Measurements from ENCODE around the gene ARL17B.
"Not testable (repeated sequence)": the region's sequence is repeated elsewhere in the genome, so short reads cannot be mapped to it uniquely, and the experiment has no call there.

The ARL17B gene

DNA sequence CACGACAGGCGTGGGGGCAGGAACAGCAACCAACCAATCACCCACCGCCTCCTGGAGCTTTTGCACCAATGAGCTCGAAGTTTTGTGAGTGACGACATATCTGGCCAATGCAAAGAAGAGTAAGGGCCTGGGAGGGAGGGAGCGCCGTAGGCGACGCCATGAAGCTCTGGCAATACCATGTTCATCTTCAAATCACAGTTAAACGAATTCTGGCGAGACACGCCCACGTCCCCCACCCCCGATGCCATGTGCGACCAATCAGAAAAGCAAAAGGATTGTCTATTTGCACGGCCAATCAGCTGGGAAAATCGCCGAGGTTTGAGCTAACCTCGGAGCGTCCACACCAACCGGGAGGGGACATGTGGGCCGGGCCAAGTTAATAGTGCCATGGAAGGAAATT is at the start of gene ARL17B:
Gene ARL17B (minus strand): TSS at position 12 of the 400 bp plus-strand sequence. CDS start 3,369 bp downstream, outside the sequence.
- not testable (repeated sequence) for DNase-seq (ENCODE audit: low read depth)

GRCh38 chr17:46409864-46410263 is 48.3 kb upstream of the ARL17B start:
- not testable (repeated sequence) for DNase-seq (ENCODE audit: low read depth)

- DNase-seq (ENCODE audit: low read depth), result not testable (repeated sequence)
Observed at GRCh38 chr17:46407155-46407554, 45.6 kb upstream of the ARL17B start.

- DNase-seq (ENCODE audit: low read depth), result not testable (repeated sequence)
Observed at GRCh38 chr17:46401033-46401787, 39.6 kb upstream of the ARL17B start.

DNA sequence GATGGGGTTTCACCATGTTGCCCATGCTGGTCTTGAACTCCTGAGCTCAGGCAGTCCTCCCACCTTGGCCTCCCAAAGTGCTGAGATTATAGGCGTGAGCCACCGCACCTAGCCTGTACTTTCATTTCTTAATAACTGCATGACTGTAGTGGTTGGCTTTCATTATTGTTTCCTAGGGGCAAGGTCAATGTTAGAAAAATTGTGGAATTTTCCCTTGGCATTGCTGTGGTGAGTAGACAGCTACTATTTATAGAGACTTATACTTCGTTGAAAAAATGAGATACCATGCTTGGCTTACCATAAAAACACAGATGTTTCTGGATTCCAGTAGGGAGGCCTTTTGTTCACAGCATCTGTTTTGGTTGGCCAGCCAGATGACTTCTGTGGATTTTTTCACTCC is 39.0 kb upstream of the ARL17B start:
- DNase-seq (ENCODE audit: low read depth), result not testable (repeated sequence)

GRCh38 chr17:46399993-46400392 is 38.4 kb upstream of the ARL17B start:
- DNase-seq (ENCODE audit: low read depth), result not testable (repeated sequence)

- not testable (repeated sequence) for DNase-seq (ENCODE audit: low read depth)
Observed at GRCh38 chr17:46396292-46396691, 34.7 kb upstream of the ARL17B start.

GRCh38 chr17:46393702-46394101 is 32.1 kb upstream of the ARL17B start:
- DNase-seq (ENCODE audit: low read depth), result not testable (repeated sequence)

GRCh38 chr17:46385491-46385890 is 23.9 kb upstream of the ARL17B start:
- not testable (repeated sequence) for DNase-seq (ENCODE audit: low read depth)

- not testable (repeated sequence) for DNase-seq (ENCODE audit: low read depth)
Observed at GRCh38 chr17:46383118-46383517, 21.6 kb upstream of the ARL17B start.

DNA sequence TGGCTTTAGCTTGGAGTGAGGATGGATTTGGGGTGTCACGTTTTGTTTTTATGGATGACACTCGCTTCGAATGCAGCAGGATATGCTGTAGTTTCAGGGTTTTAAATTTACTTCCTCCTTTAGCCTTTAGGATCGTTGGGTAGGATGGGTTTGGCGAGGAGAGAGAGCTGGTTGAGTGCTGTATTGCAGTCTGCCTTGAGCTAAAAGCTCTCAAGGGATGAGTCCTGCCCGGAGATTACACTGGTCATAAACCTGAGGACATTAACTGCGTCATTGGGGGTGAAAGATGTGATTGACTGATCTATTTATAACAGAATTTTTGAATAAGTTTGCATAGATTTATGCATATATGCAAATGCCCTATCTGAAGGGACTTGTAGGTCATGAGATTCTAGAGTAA is 11.9 kb upstream of the ARL17B start:
- DNase-seq (ENCODE audit: low read depth), result not testable (repeated sequence)

DNA sequence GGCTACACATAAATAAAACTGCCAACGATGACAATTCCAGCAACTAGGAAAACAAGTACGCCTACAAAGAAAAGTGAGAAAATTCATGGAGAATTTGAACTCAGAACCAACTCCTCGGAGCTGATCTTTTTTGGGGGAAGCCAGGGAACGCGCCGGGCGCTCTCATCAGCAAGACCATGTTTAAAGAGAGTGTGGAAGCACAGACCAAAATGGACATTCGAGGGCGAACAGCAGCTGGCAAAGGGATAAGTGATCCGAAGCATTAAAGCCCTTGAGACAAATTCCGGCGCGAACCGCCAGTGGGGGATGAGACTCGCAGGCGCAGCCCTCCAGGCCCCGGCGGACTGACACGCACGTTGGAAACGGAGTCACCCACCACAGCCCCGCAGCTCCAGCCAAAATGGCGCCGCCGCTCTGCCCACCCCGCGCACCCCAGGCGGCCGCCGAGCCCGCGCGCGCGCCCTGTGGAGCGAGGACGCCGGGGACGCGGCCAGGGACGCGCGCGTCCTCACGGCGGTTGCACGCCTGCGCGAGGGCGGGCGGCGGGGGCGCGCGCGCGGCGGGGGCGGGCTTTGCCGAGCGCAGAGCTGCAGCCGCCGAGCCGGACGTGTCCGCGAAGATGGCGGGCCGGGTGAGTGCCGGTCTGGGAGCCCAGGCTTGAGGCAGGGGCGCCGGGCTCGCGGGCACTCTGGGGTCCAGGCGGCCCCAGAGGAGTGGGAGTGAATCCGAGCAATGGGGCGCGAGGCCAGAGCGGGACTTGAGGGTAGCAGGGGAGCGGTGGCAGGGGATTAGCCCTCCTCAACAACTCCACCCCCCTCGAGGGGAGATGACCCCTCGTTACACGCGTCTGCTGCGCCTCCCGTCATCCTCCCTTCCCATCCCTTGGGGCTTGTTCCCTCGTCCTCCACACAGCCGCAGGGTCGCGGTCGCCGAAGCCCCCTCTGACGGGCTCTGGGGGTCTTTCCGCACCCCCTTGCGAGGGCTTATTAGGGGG is 11.0 kb upstream of the ARL17B start:
- DNase-seq (ENCODE audit: low read depth), result not testable (repeated sequence)

GRCh38 chr17:46367520-46367919 is 6.0 kb upstream of the ARL17B start:
- not testable (repeated sequence) for DNase-seq (ENCODE audit: low read depth)

GRCh38 chr17:46361145-46361735 is 326 bp downstream of the ARL17B start:
- not testable (repeated sequence) for DNase-seq (ENCODE audit: low read depth)

- not testable (repeated sequence) for DNase-seq (ENCODE audit: low read depth)
Observed at GRCh38 chr17:46353856-46354255, 7.7 kb downstream of the ARL17B start.

DNA sequence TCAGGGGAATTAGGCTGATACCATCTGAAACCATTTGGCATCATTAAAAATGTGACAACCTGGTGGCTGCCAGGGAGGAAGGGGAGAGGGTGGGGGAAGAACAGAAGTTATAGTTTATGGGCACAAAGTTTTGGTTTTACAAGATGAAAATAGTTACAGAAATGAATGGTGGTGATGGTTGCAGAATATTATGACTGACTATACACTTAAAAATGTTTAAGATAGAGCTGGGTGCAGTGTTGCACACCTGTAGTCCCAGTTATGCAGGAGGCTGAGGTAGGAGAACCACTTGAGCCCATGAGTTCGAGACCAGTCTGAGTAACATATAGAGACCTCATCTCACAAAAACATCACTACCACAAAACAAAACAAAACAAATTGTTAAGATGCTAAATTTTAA is 12.5 kb downstream of the ARL17B start:
- not testable (repeated sequence) for DNase-seq (ENCODE audit: low read depth)

DNA sequence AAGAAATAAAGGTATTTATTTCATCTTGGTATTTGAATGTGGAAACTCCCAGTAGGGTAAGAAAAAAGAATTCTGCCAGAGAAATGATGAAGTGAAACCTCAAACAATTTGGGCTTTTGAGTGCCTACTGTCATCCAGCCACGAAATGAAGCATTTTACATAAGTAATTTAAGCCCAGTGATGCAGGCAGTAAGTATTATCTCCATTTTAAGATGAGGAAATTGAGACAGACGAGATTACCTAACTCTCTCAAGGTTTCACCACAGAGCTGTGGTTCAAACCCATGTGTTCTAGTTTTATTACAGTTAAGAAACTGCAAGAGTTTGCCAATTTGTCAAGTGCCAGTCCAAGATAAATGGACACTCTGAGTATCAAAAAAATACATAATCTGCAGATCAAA is 13.2 kb downstream of the ARL17B start:
- not testable (repeated sequence) for DNase-seq (ENCODE audit: low read depth)

DNA sequence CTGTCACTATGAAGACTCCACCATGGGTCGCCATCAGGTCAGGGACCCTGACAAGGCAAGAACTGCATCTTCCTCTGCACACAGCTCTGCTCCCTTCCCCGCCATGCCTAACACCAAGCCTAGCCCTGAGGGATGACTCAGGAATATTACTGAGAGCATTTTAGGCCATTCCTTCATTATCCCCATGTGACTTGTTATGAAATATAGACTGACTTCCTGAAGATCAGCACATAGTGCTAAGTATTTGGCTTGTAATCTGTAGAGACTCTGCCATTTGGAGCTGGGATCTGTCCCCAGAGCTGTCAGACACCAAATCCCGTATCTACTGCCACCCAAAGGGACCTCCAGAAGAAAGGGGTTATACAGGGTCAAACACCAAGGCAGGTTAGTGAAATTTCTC is 19.4 kb downstream of the ARL17B start:
- not testable (repeated sequence) for DNase-seq (ENCODE audit: low read depth)

DNA sequence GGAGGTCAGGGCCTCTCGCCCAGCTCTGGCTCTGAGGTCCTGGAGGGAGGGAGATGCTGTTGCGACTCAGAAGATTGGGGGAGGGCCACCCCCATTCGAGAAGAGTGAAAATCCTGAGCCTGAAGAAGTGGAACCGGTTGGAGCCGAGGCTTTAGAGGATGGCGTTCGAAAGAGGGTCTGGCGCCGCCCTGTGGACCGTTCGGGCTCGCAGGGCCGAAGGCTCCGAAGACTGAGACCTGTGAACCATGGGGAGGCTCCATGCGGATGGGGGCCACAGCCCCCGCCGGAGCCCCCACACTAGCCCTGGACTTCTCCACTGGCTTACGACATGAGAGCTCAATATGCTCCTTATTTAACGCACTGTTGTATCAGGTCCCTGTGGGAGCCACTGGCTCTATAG is 20.3 kb downstream of the ARL17B start:
- not testable (repeated sequence) for DNase-seq (ENCODE audit: low read depth)

GRCh38 chr17:46294831-46295230 is 66.7 kb downstream of the ARL17B start, which contains the start of gene LRRC37A:
Gene LRRC37A, plus strand, starts transcription at chr17:46295131. Its CDS starts 3 bp downstream, at chr17:46295134.
- not testable (repeated sequence) for DNase-seq (ENCODE audit: low read depth)

GRCh38 chr17:46291618-46292017 is 69.9 kb downstream of the ARL17B start:
- not testable (repeated sequence) for DNase-seq (ENCODE audit: low read depth)

Measured in stromal cell of bone marrow (primary cell).